HG03103 (cell line): Measurements from ENCODE around the gene CHST3.
"Not testable (repeated sequence)": the region's sequence is repeated elsewhere in the genome, so short reads cannot be mapped to it uniquely, and the experiment has no call there.

Experiments
- ATAC-seq: cut with Tn5 transposase; IDR thresholded peaks from one replicate; pipeline ENCODE4 v1.9.1; 2021; ENCODE audit warnings: low read depth; ENCODE audit not compliant: unreplicated experiment

CHST3 gene

DNA sequence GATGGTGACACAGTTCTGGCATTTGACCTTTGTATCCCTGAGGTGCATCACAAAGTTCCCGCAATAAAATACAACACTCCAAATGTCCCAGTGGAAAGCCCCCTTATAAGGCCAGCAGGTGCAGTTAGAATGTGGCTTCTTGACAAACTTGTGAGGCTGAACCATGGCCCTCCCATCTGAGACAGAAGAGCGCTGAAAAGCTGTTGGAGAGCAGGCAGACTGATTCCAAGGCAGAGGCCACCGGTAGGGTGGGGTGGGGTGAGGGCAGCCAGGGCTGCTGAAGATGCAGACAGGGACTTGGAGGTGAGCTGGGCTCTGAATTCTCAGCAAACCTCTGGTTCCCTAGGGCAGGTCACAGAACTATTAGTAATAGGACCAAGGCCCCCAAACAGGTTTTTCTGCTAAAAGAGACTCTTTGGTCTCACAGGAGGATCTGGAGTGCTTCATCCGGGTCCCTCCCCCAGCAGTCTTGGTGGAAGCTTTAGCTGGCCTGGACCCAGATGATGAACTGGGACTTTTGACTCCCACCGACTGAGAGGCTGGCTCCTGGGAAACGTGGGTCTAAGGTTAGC, 15.6 kb upstream of the CHST3 start:
- ATAC-seq: no peak

DNA sequence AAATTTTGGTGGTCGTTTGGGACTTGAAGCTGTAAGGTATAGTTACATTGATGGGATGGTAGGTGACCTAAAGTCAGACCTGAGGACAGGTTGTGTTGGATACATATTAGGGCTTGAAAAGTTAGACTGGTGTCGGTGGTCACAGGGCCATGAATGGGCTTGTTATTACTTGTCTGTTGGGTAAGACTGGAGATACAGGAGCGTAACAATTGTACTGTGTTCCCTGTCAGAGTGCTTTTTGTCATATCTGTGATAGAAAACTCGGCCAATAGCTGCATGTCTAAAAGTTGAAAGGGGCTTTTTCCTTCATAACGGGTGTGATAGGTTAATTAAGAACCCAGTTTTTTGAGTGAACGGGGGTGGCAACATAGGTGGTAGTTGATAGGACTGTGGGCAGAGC, 13.5 kb upstream of the CHST3 start:
- ATAC-seq: no peak

DNA sequence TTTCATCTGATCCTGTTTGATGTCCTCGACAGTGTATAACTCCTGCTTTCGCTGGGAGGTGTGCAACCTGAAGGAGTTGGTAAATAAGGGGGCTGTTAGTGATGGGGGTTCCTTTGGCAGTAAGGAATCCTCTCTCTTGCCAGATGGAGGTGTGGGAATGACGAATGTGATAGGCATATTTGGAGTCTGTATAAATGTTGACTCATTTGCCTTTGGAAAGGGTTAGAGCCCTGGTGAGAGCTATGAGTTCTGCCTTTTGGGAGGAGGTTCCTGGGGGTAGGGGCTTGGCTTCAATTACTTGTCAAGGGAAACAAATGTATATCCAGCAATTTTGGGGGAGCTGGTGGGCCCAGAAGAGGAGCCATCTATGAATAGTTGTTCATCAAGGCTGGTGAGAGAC, 11.4 kb upstream of the CHST3 start:
- ATAC-seq: no peak

DNA sequence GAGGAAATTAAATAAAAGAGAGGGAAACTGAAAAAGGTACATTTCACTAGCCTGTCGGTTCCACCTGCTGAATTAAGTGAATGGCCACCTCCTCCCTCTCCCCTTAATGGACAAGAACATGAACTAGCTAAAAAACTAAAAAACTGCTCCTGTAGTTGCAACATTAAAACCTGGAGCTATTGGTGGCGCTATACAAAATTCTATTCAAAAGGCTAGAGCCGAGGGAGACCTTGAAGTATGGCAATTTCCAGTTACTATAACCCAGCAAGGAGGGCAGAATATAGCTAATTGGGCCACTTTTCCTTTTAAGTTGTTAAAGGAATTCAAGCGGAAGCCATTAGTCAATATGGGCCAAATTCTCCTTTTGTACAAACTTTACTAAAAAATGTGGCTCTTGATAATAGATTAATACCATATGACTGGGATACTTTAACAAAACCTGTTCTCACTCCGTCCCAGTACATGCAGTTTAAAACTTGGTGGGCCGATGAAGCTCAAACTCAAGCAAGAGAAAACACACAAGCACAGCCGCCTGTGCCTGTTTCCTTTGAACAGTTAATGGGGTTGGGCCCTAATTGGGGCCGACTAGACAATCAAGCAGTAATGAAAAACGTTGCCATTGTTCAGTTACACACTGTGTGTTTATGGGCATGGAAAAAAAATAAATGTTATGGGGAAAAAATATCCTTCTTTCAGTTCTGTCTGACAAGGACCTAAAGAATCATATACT, 6.5 kb upstream of the CHST3 start:
- no peak for ATAC-seq

DNA sequence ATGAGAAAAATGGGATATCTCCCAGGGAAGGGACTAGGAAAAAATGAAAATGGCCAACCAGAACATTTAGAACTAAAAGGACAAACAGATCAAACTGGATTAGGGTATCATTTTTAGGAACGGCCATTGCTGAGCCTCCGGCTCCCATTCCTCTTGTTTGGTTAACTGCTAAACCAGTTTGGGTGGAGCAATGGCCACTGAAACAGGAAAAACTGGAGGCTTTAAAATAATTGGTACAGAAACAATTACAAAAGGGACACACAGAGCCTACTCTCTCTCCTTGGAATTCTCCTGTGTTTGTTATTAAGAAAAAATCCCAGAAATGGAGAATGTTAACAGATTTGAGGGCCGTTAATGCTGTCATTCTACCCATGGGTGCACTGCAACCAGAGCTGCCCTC, 4.7 kb upstream of the CHST3 start:
- ATAC-seq: no peak

DNA sequence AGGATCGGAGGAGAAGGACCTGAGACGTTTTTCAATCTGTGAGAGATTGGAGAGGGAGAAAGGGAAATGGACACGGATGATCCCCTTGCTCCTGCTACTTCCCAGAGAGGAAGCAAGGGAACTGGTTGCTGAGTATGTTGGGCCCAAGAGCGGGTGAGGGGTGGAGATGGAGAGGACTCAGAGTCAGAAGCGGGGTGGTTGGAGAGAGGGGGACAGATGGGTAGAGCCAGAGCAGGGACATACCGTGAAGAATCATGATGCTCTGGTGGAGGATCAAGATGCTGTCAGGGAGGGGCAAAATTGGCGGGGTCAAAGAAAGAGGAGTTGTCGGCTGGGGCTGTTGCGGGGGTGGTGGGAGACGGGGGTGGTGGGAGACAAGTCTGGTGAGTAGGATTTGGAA, 2.4 kb upstream of the CHST3 start:
- no peak for ATAC-seq

DNA sequence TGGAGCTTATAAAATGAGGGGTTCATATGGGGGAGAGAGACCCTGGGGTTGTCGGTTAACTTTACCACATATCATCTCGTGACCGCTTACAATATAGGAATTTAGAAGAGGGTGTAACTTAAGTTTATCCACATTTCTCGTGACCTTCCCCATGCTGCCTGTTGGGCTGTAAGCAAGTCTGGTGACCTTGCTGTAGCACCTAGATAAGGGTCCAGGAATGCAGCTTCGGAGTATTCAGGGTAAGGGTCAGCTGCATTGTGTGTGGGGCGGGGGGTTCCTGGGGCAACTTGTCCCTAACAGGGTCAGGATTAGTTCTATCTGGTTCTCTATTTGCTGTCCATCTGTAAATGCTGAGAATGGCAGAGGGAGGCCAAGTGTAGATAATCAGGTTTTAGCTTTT, 1.3 kb upstream of the CHST3 start:
- ATAC-seq: no peak

DNA sequence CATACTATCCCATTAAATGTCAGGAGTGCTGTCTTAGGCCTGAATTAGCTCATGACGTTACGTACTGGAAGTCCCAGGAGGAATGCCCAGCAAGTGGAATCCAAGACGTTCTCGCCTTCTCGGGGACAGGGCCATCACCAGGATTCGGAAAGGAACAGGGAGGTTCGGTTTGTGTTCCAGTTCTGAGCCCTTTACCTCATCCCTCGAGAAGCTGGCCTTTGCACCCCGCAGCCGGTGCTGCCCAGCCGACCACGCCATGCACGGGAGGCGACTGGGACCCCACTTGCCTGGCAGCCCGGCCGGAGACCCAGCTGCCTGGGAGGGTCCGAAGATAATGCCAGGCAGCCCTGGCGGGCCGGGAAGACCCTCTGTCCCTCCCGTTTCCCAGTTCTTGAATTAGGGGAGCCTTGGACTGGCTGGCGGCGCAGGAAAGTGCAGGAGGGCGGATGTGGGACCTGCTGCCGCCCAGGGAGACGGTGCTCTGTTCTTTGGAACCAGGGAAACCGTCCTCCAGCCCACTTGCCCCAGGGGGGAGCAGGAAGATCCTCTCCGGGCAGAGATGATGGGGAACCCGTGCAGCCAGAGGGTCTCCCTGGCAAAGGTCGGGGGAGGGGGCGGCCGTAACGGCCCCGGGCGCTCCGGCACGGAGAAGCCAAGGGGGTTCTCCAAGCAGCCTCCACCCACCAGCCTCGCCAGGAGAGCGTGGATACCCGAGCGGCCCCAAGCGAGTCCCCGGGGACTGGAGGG, 671 bp upstream of the CHST3 start:
- ATAC-seq: no peak

DNA sequence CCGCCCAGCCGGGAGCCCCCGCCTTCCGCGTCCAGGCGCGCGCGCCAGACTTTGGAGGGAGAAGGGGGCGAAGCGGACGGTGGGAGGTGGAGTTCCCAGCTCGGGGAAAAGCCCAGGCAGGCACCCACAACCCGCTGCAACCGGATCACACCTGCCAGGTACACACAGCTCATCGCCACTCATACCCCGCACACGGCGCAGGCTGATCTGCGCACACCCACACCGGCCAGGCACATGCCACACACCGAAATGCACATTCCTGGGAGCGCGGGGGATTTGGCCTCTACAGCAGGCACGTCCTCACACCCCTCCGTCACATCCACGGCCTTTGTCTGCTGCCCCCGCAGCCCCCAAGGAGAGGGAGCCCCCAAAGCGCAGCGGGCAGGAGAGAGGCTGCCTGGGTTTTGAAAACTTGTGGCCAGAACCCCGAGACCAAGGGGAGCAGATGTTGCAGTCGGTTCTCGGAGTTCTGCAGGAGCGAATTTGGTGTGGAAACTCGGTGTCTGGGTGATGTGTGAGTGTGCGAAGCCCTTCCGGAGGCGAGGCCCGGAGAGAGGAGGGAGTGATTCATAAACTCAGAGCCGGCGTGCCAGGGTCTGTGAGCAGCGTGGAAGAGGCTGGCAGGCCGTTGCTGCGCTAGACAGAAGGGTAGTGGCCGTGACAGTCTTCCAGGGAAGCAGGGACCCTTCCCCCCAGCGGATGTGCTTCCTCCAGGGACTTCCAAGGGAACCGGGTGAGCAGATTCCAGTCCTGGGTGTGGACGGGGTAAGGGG, 734 bp downstream of the CHST3 start:
- no peak for ATAC-seq

DNA sequence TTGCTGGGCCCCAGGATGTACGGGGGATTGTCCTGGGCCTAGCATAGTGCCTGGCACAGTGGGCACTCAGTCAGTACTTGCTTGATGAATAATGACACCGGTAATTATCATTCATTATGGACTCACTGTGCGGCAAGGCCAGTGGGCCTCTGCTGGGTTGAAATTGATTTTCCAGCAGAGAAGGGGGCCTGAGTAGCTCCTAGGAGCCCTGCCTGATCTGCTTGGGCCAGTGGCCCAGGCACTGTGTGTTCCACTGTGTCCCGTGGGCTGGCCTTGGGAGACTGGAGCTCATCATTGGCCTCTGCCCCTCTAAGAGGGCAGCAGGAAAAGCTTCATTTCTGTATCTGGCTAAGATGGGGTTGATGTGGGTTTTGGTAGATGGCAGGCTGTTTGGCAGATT, 1.4 kb downstream of the CHST3 start:
- ATAC-seq: no peak

DNA sequence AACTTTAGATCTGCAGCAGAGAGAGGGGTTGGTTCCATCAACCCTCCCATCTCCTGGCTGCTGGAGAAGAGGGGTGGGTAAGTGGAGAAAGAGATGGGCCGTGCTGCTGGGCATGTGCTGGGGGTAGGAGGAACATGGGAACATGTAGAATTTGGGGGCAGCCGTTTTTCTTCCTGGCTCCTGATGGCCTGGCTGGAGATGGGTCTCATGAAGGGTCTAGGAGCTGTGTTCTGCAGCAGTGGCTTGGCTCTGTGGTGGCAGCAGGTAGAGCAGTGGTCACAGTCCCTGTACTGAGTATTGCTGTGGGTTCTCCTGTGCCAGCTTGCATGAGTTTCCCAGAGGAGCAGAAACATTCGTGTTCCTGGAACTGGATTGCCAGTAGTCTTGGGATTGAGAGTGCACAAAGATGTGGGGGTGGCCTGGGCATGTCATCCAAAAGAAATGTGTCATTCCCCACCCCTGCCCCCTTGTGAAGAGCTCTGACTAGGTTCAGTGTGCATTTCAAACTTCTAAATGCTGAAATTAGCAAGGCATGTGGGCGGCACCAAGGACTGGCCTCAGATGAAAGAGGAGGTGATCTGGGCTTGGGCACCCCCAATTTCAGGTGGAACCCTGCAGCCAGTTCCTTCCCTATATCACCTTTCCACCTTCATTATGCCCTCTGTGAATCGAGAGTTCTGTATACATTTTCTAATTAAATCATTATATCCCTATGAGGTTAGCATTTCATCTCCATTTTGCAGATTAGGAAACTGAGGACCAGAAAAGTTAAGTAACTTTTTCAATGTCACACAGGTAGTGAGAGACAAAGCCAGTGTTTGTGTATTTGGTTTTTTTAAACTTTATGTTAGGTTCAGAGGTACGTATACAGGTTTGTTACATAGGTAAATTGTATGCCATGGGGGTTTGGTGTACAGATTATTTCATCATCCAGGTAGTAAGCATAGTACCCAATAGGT, 2.1 kb downstream of the CHST3 start:
- ATAC-seq: no peak

DNA sequence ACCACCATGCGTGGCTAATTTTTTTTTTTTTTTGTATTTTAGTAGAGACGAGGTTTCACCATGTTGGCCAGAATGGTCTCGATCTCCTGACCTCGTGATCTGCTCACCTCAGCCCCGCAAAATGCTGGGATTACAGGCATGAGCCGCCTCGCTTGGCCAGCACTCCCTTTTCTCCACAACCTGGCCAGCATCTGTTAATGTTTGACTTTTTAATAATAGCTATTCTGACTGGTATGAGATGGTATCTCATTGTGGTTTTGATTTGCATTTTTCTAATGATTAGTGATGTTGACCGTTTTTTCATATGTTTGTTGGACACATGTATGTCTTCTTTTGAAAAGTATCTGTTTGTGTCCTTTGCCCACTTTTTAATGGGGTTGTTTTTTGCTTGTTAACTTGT, 3.8 kb downstream of the CHST3 start:
- not testable (repeated sequence) for ATAC-seq

DNA sequence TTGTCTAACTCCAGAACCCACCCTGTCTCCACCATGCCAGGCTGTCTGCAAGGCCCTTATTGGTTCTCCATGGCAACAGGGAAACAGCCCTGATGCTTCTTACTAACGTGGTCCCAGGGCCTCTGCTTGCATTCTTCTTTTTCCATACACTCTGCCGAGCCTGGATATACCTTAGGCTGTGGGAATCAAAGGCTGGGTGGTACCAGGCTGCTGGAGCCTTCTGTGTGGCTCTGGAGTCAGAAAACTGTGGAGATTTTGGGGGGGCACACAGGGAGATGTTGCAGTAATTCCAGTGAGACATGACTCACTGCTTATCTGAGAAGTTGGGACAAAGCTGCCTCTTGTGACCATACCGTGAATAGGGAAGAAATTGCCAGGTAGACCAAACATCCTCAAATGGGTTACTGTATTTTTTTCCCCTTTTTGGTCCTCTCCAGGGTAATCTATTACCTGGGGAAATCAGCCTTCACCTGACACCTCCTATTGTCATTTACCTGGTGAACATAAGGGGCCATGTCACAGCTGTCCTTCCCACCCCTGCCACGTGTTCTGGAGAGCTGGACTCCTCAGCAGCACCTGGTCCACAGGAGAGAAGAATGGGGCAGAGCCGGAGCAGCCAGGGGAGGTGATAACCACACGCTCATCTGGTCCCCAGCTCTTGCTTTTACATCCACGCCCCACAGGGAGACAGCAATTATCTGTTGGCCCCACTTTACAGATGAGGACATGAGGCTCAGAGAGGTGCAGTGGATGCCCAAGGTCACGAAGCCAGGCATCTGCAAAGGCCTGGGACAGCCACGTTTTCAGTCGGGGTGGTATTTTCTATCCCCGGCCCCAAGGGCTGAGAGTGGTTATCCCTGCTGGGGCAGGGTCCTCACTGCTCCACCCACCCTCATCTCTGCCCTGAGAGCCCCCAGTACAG, 4.6 kb downstream of the CHST3 start:
- no peak for ATAC-seq

DNA sequence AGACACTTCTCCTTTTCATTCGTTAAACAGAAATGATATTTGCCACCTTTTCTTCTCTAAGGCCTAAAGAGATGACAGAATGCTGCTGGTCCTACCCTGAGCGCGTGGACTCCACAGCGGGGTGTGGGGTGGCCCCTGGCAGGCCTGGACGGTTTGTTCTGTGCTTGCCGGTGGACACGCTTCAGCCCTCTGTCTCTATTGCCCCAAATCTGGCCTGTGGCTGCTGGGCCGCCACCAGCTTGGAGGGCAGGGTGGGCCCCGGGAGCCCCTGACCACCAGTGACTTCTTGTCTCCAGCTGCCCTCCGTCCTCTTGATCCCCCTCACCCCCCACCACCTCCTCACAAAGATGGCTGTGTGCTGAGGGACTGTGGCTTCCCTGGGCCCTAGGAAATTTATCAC, 5.7 kb downstream of the CHST3 start:
- no peak for ATAC-seq

DNA sequence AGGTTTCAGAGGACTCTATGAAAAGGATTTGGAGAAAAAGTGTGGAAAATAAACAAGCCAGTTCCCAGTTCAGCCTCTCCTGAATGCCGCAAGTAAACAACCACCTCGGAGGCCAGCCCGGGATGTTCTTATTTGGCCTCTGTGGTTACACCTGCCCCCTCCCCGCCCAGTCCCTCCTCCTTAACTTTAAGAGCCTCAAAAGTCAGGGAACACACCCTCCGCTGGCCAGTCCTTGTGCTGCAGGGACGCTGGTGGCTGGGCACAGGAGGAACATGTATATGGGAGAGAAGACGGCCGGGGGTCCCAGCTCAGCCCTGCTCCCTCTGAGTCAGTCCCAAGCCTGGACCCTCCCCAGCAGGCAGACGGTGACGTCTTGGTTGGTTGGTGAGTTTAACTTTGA, 6.1 kb downstream of the CHST3 start:
- no peak for ATAC-seq

DNA sequence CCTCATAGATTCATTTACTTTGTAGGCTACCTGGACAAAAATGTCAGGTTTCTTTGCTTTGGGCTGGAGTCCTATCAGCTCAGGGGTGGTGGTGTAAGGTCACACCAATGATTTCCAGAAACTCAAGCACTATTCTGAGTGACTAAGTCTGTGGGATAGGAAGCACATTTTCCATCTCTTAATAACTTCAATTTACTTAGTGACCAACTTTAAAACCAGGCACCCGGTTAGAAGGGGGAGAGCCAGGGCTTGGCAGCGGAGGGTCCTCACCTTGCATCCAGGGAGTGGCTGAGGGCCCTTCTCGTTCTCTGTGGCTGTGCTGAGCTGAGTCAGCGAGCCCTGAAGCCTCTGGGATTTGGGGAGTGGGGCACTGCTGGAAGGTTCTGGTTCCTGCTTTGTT, 6.7 kb downstream of the CHST3 start:
- ATAC-seq: no peak

DNA sequence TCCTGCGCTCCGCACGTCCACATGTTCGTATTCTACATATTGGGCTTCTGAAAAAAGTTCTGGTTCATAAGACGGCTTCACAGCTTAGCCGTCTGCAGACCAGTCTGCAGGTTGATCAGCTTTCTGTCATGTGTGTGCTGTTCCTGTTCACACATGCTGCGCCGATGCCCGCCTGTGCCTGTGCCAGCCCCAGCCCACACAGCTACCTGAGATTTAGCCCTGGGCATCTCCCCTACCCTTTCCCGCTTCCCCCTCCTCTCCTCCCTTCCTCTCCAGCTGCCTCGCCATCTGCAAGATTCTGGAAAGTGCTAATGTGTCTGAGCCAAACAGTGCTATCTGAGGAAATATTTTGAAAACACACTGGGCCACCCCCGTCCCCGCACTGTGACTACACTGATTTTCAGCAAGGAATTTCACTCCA, 7.1 kb downstream of the CHST3 start:
- ATAC-seq: no peak

DNA sequence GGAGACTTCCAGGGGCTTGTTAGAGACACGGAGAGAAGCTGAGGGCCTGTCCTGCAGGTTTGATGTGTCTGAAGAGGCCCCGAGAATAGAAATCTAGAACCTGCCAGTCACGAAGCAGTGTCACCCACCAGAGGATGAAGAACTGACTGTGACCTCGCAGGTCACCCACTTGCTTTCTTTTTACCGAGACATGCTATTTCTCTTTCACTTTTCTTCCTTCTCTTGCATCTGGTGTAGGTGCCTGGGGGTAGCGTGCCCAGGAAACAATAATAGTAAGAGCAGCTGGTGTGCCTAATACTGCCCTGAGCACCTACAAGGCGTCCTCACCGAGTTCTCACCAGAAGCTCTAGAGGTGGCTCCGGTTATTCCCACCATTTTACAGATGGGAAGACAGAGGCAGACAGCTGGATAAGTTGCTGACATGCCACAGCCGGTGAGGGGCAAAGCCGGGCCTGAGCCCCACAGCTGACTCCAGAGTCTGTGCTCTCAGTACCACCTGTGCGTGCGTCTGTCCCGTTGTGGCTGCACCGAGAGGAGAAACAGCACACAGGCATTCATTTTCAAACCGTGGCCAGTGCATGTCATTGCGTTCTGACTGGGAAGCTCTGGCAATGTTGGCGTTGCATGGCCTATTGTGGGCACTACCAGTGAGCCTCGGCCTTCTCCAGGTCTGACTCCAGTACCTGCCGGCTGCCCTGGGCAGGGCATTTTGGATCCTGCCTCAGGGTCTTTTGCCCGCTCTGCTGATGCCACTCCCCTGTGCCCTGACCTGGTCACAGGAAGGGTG, 7.8 kb downstream of the CHST3 start:
- no peak for ATAC-seq
